HG03558 (cell line): ENCODE measurements around the gene SF3A2.

Source experiments
- ATAC-seq: cut with Tn5 transposase; IDR thresholded peaks from one replicate; pipeline ENCODE4 v1.9.1; 2021; ENCODE audit warnings: moderate number of reproducible peaks; ENCODE audit not compliant: unreplicated experiment; ENCODE audit errors: extremely low read depth

The SF3A2 gene

GRCh38 chr19:2237869-2238153, 1.2 kb downstream of the SF3A2 start:
- no peak for ATAC-seq

- ATAC-seq: no peak
Observed at GRCh38 chr19:2239173-2239572, 2.5 kb downstream of the SF3A2 start.

DNA sequence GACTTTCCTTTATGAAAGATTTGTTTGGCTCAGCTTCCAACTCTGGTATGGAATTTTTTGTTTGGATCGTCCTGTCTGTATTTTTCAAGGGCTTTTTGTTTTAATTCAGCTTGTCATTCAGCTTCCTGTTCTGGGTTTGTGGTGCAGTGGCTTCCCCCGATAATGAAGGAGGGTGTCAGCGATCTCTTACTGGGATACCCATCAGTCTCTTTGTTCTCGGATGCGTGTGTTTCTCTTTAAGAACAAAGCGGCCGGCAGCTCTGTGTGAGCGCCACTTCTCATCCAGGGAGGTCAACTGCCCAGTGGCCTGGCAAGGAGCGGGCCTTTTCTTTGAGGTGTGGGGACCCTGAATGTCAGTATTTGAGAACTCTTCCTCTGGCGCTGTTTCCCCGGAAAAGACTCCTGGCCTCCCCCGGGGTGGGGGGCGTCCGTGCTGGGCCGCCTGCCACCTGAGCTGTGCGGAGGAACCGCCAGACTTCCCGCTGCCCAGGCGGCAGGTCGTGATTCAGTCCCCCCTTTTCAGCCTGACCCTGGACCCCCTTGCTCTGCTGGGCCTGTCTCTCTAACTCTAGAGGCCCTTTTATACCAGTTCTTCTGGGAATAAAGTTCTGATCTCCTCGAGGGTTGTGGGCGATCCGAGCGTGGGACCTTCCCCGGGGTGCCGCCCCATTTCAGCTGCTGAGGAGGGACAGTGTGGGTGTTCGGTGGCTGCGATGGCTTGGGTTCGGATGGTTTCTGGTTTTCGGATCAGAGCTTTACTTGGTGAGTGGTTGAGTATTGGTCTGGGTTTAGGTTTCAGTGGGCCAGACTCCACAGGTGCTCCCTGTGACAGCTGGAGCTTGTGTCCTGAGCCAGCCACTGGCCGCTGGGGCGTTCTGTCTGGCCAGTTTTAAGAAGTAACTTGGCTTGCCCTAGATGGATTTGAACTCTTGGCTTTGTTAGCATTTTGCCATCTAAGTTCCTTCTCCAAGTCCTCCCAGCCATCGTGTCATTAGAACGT, 3.4 kb downstream of the SF3A2 start:
- no peak for ATAC-seq

GRCh38 chr19:2240881-2241760, 4.5 kb downstream of the SF3A2 start:
- no peak for ATAC-seq

GRCh38 chr19:2242092-2242537, 5.5 kb downstream of the SF3A2 start:
- no peak for ATAC-seq

GRCh38 chr19:2242816-2243215, 6.2 kb downstream of the SF3A2 start:
- no peak for ATAC-seq

DNA sequence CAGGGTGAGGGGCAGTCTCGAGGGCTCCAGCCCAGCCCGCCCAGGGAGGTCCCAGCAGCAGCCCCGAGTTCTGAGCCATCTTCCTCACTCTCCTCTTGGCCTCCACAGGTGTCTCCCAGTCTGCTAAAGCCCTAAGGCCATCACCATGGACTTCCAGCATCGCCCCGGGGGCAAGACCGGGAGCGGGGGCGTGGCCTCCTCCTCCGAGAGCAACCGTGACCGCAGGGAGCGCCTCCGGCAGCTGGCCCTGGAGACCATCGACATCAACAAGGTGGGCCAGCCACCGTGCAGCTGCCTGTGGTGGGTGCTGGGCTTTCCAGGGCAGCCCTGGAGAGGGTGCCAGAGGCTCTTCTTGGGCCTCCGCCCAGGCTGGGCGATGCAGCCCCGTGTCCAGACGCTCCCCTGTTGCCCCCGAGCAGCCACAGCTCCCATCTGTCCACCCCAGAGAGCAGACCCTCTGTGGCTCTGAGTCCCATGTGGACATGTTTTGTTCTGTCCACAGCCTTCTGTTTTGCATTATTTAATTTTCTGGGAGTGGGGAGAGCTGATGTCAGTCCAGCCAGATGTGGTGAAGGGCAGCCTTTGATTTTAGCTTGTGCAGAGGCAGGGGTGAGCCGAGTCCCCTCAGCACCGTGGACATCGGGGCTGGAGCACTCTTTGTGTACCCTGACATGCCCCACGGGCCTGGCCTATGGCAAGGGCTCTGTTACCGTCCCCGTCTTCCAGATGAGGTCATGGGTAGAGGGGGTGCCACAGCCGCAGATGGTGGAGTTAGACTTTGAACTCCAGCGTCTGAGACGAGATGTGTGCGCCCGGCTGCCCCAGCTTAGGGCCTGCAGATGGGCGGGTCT, 6.9 kb downstream of the SF3A2 start:
- ATAC-seq: no peak

GRCh38 chr19:2244125-2244411, 7.4 kb downstream of the SF3A2 start:
- no peak for ATAC-seq

DNA sequence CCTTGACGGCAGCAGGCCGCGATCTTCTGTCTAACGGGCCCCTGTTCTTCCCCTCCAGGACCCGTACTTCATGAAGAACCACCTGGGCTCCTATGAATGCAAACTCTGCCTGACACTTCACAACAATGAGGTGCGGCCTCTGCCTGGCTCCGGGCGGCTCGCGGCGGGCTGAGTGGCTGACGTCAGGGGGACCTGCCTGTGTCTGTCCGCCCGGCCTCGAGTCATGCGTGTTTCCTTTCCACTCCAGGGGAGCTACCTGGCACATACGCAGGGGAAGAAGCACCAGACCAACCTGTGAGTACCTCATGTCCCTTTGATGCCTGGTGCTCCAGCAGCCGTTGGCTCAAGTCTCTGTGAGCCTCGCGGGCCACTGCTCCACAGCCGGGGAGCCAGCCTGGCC, 7.9 kb downstream of the SF3A2 start:
- ATAC-seq: no peak

GRCh38 chr19:2245273-2245672, 8.6 kb downstream of the SF3A2 start:
- ATAC-seq: no peak

DNA sequence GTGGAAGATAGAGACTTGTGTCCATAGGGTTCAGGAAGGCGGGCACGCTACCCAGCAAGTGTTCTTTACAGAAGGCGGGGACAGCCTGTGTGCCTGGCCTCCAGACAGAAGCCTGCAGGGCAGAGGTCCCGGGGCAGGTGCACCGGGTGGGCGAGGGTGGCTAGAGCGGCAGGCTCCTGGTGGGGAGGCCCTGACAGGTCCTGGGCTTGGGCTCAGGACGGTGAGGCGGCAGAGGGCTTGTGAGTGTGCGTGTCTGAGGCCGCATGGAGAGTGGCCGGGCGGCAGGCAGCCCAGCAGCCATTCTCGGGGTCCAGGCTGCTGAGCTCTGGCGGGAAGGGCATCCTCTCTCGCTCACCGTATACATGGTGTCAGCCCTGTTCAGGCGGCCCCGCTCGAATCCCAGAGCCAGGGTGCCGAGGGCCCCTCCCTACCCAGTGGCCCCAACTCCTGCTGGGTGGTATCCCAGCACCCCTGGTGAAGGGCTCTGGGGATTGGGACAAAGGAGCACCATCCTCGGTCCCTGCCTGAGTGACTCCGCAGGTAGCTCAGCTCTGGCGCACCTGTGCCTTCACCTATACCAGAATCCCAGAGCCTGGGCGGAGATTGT, 9.5 kb downstream of the SF3A2 start:
- ATAC-seq: no peak

DNA sequence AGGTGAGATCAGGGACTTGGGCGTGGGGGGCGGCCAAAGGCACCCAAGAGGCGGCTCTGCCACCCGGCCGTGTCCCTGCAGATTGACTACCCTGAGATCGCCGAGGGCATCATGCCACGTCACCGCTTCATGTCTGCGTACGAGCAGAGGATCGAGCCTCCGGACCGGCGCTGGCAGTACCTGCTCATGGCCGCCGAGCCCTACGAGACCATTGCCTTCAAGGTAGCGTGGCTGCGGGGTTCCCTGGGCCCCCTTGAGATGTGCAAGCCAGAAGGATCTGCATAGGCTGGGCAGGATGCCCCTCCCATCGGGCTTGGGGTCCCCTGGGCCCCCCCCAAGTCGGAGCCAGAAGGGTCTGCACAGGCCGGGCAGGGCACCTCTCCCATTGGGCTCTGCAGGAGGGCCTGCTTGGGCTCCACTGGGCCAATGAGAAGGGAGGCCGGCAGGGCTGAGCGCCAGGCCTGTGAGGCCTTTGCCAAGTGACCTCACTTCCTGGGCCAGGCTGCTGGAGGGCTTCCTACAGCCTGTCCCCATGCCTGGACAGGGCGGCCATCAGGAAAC, 10.3 kb downstream of the SF3A2 start:
- ATAC-seq: no peak

GRCh38 chr19:2247433-2248101, 10.9 kb downstream of the SF3A2 start:
- no peak for ATAC-seq

- ATAC-seq: no peak
Observed at GRCh38 chr19:2248136-2249009, 11.7 kb downstream of the SF3A2 start.

DNA sequence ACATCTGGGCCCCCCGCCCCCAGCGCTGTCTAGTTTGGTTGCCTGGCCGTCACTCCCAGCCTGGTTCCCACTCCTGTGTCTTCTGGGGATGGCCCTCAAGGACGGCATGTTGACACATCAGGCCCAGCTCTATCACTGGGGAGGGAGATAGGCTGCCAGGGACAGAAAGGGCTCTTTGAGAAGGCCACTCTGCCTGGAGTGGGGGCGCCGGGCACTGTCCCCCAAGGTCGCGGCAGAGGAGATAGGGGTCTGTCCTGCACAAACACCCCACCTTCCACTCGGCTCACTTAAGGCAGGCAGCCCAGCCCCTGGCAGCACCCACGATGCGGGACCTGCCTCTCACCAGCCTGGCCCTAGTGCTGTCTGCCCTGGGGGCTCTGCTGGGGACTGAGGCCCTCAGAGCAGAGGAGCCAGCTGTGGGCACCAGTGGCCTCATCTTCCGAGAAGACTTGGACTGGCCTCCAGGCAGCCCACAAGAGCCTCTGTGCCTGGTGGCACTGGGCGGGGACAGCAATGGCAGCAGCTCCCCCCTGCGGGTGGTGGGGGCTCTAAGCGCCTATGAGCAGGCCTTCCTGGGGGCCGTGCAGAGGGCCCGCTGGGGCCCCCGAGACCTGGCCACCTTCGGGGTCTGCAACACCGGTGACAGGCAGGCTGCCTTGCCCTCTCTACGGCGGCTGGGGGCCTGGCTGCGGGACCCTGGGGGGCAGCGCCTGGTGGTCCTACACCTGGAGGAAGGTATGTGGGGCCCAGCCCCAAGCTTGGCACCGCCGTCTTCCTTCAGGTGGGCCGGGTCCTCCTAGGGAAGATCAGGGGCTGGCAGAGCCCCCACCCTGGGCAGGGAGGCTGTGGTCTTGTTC, 12.6 kb downstream of the SF3A2 start, which contains the start of gene AMH:
TSS of gene AMH (plus strand) at position 314 of the 857 bp plus-strand sequence. CDS start at position 324, 10 bp downstream.
- ATAC-seq: no peak

GRCh38 chr19:2249880-2250765, 13.5 kb downstream of the SF3A2 start:
- ATAC-seq: no peak
